Sigmoid colon (tissue), 7 donors: ENCODE data around the gene PELI1. TPM values are rescaled to one million over a fixed set of nuclear protein-coding genes. Genes with fewer than 3 reads are reported as not detected.
A peak's percentile ranks its signal among the peaks of the same experiment; 100 is the strongest.

Experiments used
- DNase-seq: peaks from one replicate; pipeline ENCODE4 v3.0.0-alpha.2; 2019
- H3K27ac ChIP-seq, 4 donors: fragments of 200-600 bp; sonication (generic); one replicate each; pipeline ENCODE4 v1.5.1; 2016 to 2019; ENCODE audit warnings: mild to moderate bottlenecking in 1 of 4
- H3K27me3 ChIP-seq, 3 donors: fragments of 200-600 bp; sonication (generic); one replicate each; pipeline ENCODE4 v1.5.1; 2019; ENCODE audit warnings: mild to moderate bottlenecking in 1 of 3
- H3K36me3 ChIP-seq, 4 donors: fragments of 200-600 bp; sonication (generic); one replicate each; pipeline ENCODE4 v1.5.1; 2016 to 2019
- H3K4me1 ChIP-seq, 4 donors: fragments of 200-600 bp; sonication (generic); one replicate each; pipeline ENCODE4 v1.5.1; 2017 to 2019
- H3K4me3 ChIP-seq, 4 donors: fragments of 200-600 bp; sonication (generic); one replicate each; pipeline ENCODE4 v1.5.1; 2017 to 2019; ENCODE audit warnings: mild to moderate bottlenecking in 2 of 4, moderate library complexity in 1 of 4
- H3K9me3 ChIP-seq, 4 donors: fragments of 200-600 bp in 3 of 4; sonication (generic) in 3 of 4; one replicate each; pipeline versions ENCODE4 v1.5.1 to v1.6.1; 2013 to 2019
- EP300 ChIP-seq, 4 donors: sonication (generic); formaldehyde crosslinking; IDR thresholded peaks; one replicate each; pipeline ENCODE4 v1.6.1; 2017; ENCODE audit warnings: antibody characterized with exemption in 4 of 4
- POLR2A ChIP-seq, 2 donors: fragments of 450-650 bp; IDR thresholded peaks; one replicate each; pipeline ENCODE4 v1.6.1; 2016; ENCODE audit warnings: antibody characterized with exemption in 2 of 2, mild to moderate bottlenecking in 2 of 2, moderate library complexity in 2 of 2
- POLR2AphosphoS5 ChIP-seq, 4 donors: sonication (generic); formaldehyde crosslinking; IDR thresholded peaks; one replicate each; pipeline ENCODE4 v1.6.1; 2017; ENCODE audit warnings: antibody characterized with exemption in 4 of 4
- WGBS, 2 donors: extraction: QIAGEN DNeasy Blood & Tissue Kit; methylation state at CpG; one replicate each; pipeline ENCODE4 v1.1.7; 2013; 5-methylcytosine and 5-hydroxymethylcytosine counted together
- intact Hi-C: fragments of 100-400 bp; cut with DNase I; formaldehyde crosslinking; loops from one replicate; pipeline ENCODE4 v1.15.1; 2023
- polyA plus RNA-seq, 3 donors: library from polyadenylated mRNA; stranded (reverse); fragments of 200-250 nt; gene quantifications; one replicate each; pipeline ENCODE4 v1.2.3, GENCODE V29; 2013
- total RNA-seq, 4 donors: library from RNA; depleted of rRNA; stranded (reverse); fragments of >200 nt; gene quantifications; one replicate each; pipeline ENCODE4 v1.1.0, GENCODE V29; 2016
- TF ChIP-seq, protein P1 (sequence below), 4 experiments: fragments of 450-650 bp in 3 of 4; fragments of 200-600 bp in 1 of 4; IDR thresholded peaks; one replicate each; pipeline ENCODE4 v1.5.1; 2016 to 2019; ENCODE audit warnings: antibody characterized with exemption in 4 of 4, mild to moderate bottlenecking in 3 of 4, moderate library complexity in 2 of 4
- donor health status: healthy with polysubstance abuse.
- donor health status: Bipolar disorder and iron deficiency.
- donor health status: healthy.

Gene PELI1
- total and polyA plus RNA-seq, 7 donors, result 18.6 to 30.8 (median 24.3) TPM

DNA sequence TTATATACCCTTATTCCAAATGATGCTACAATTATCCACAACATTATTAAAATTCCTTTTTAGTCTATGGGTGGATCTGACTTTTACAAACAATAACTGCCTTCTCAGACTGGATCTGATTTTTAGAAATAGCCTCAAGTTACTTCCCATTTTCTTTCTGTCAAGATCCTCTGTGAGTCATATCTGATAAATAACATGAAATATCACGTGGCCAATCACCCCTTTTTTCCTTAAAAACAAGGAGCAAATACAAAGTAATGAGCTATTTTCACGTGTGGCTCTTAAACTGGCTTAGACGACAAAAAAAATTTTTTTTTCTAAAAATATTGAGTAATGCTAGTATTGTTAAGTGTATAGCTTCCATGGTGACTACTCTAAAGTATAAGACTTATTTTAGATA is 6.7 kb downstream of the PELI1 start:
- Histone ChIP-seq H3K4me3 (no peak overlapping the region), H3K36me3 (no peaks in the 10 kb centered on the region), H3K27ac (peak overlapping the region in 1 of 4 donors; percentile 12), H3K9me3 (no peaks in the 10 kb centered on the region), H3K27me3 (no peaks in the 10 kb centered on the region), H3K4me1 (peaks cover 0 to 80% (median 65%) of the 10 kb centered on the region in 4 donors)
- TF ChIP-seq, protein P1, sequence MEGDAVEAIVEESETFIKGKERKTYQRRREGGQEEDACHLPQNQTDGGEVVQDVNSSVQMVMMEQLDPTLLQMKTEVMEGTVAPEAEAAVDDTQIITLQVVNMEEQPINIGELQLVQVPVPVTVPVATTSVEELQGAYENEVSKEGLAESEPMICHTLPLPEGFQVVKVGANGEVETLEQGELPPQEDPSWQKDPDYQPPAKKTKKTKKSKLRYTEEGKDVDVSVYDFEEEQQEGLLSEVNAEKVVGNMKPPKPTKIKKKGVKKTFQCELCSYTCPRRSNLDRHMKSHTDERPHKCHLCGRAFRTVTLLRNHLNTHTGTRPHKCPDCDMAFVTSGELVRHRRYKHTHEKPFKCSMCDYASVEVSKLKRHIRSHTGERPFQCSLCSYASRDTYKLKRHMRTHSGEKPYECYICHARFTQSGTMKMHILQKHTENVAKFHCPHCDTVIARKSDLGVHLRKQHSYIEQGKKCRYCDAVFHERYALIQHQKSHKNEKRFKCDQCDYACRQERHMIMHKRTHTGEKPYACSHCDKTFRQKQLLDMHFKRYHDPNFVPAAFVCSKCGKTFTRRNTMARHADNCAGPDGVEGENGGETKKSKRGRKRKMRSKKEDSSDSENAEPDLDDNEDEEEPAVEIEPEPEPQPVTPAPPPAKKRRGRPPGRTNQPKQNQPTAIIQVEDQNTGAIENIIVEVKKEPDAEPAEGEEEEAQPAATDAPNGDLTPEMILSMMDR (IDR thresholded peaks at IDR 0.05), result no peak
- TF ChIP-seq POLR2AphosphoS5 (IDR thresholded peaks at IDR 0.05) (no peak), POLR2A (IDR thresholded peaks at IDR 0.05) (no peak)
- 49 to 71% methylated on average over 3 of the region's 3 CpGs for WGBS, 2 donors
- intact Hi-C loops, result no loop called here
- DNase-seq, result no peak

DNA sequence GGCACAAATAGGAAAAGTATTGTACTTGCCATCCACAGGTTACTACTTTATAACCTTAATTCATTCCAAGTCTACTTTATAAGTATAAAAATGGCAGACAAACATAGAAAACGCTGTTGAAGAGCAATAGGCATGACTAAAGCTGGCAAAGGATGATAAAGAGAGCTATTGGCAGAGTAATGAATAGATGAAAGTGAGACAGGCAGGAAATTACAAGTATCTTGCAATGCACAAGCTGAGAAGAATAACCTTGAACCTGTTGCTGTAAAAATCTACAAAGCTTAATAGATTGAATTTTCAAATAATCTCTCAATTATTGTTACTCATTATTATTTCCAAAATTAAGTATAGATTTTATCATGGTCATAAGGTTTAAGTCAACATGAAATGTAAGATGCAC is 8.8 kb downstream of the PELI1 start:
- 10 to 43% methylated on average over 1 of the region's 1 CpG for WGBS, 2 donors
- Histone ChIP-seq H3K4me1 (peaks cover 0 to 78% (median 60%) of the 10 kb centered on the region in 4 donors), H3K27me3 (no peaks in the 10 kb centered on the region), H3K4me3 (no peak overlapping the region), H3K27ac (no peak overlapping the region), H3K36me3 (no peaks in the 10 kb centered on the region), H3K9me3 (no peaks in the 10 kb centered on the region)
- DNase-seq, result no peak
- intact Hi-C loops, result no loop called here
- TF ChIP-seq POLR2A (IDR thresholded peaks at IDR 0.05), result no peak
- no peak for TF ChIP-seq EP300 (IDR thresholded peaks at IDR 0.05)
- TF ChIP-seq, protein P1 (IDR thresholded peaks at IDR 0.05), result no peak
- no peak for TF ChIP-seq POLR2AphosphoS5 (IDR thresholded peaks at IDR 0.05)

DNA sequence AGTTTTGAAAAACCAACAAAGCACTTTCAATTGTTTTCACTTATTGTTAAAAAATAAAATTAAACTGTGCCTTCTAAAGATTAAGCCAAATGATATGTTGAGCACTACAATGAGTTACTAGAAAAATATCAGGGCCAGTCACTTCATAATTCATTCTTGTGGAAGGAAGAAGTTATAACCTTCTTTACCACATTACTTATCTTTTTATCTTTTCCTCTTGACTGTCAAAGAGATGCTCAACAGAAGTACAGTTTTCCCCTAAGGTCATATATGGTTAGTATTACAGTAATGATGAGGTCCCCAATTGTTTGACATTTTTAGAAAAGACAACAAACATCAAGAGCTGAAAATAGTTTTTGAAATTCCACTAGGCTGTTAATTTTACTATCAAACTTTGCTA is 9.4 kb downstream of the PELI1 start:
- DNase-seq, result no peak
- H3K4me3 ChIP-seq, result no peak overlapping the region
- no peaks in the 10 kb centered on the region for H3K9me3 ChIP-seq
- TF ChIP-seq POLR2AphosphoS5 (IDR thresholded peaks at IDR 0.05), result peak in 1 of 4 donors; percentile 9
- TF ChIP-seq, protein P1 (IDR thresholded peaks at IDR 0.05), result no peak
- no peak for TF ChIP-seq EP300 (IDR thresholded peaks at IDR 0.05)
- no peak for TF ChIP-seq POLR2A (IDR thresholded peaks at IDR 0.05)
- H3K4me1 ChIP-seq, result peaks cover 0 to 72% (median 53%) of the 10 kb centered on the region in 4 donors
- no peaks in the 10 kb centered on the region for H3K36me3 ChIP-seq
- intact Hi-C loops, result no loop called here
- H3K27ac ChIP-seq, result peak overlapping the region in 2 of 4 donors; percentile 6 to 8
- no peaks in the 10 kb centered on the region for H3K27me3 ChIP-seq

DNA sequence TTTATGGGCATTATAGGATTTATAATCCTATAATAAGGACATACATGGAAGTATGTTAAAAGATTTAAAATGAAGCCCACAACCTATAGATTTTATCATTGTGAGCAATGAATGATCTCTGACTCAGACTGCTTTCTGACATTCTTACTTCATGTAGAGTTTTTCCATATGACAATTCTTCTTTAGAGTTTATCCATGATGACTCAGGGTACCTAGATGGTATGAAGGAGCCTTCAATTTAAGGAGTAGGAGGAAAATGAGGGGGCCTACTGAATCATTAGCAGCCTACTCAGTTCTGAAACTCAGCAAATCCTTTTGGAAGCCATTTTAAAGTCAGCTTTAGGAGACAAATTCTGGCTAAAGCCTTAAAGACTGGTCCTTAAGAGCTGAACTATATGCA is 10.4 kb downstream of the PELI1 start:
- no peaks in the 10 kb centered on the region for H3K27me3 ChIP-seq
- no peak for TF ChIP-seq EP300 (IDR thresholded peaks at IDR 0.05)
- TF ChIP-seq, protein P1 (IDR thresholded peaks at IDR 0.05), result no peak
- TF ChIP-seq POLR2A (IDR thresholded peaks at IDR 0.05), result no peak
- TF ChIP-seq POLR2AphosphoS5 (IDR thresholded peaks at IDR 0.05), result no peak
- H3K36me3 ChIP-seq, result no peaks in the 10 kb centered on the region
- intact Hi-C loops, result no loop called here
- H3K27ac ChIP-seq, result peak overlapping the region in 1 of 4 donors; percentile 6
- H3K4me3 ChIP-seq, result no peak overlapping the region
- H3K9me3 ChIP-seq, result no peaks in the 10 kb centered on the region
- peaks cover 0 to 71% (median 51%) of the 10 kb centered on the region in 4 donors for H3K4me1 ChIP-seq
- no peak for DNase-seq

DNA sequence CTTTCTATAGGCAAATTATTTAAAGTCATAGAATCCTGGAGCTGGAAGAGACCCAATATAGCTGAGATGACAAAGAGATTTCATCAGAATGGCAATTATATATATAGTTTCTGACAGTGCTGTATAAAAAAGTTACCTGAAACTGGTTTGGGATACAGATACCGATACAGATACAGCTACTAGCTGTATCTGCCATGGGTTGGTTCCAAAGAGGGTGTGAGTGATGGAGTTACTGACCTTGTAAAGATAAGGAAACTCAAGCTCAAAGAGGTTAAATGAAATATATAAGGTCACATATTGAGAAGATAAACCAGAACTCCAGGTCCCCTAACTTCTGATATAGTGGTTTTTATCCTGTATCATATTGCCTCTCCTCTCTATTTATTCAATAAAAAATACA is 10.9 kb downstream of the PELI1 start:
- no peak overlapping the region for H3K27ac ChIP-seq
- WGBS, 2 donors, result 20 to 79% methylated on average over 1 of the region's 1 CpG
- no peaks in the 10 kb centered on the region for H3K9me3 ChIP-seq
- intact Hi-C loops, result no loop called here
- H3K36me3 ChIP-seq, result no peaks in the 10 kb centered on the region
- H3K27me3 ChIP-seq, result no peaks in the 10 kb centered on the region
- no peak for DNase-seq
- H3K4me3 ChIP-seq, result no peak overlapping the region
- peaks cover 0 to 71% (median 52%) of the 10 kb centered on the region in 4 donors for H3K4me1 ChIP-seq
- TF ChIP-seq POLR2A (IDR thresholded peaks at IDR 0.05), result no peak
- TF ChIP-seq POLR2AphosphoS5 (IDR thresholded peaks at IDR 0.05), result no peak
- no peak for TF ChIP-seq EP300 (IDR thresholded peaks at IDR 0.05)
- TF ChIP-seq, protein P1 (IDR thresholded peaks at IDR 0.05), result no peak
